ENCODE results near the gene CALY.

- TF ChIP-seq GATA3 (IDR thresholded peaks at IDR 0.05; ENCODE audit: low read depth, low read length) (no peak), GATA2 (IDR thresholded peaks at IDR 0.05; ENCODE audit: low read depth, low read length) (no peak)
Measured at GRCh38 chr10:133307776-133308420, 28.8 kb downstream of the CALY start.

All from SH-SY5Y (cell line).